ENCODE data around the gene DMPK. TPM values are rescaled to one million over a fixed set of nuclear protein-coding genes. Genes with fewer than 3 reads are reported as not detected.

The DMPK gene
- total and polyA plus RNA-seq, 2 experiments from 2014 or later = 9.8 to 24.0 TPM

DNA sequence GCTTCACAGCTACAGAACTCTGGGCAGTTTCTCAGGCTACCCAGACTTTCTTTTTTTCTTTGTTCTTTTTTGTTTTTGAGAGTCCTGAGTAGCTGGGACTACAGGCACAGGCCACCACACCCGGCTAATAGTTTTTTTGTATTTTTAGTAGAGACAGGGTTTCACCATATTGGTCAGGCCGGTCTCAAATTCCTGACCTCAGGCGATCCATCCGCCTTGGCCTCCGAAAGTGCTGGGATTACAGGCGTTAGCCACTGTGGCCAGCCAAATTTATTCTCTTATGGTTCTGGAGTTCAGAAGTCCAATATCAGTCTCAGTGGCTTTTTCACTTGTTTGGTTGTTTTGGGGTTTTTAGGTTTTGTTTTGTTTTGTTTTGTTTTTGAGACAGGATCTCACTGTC is 36.7 kb downstream of the DMPK start:
- H3K36me3 Mint-ChIP-seq (ENCODE audit: low read depth) = no peaks in the 10 kb centered on the region
- no peaks in the 10 kb centered on the region for H3K9me2 ChIP-seq (ENCODE audit: insufficient read depth)
- ATAC-seq (no peak), DNase-seq (ENCODE audit: low spot score) (no peak)
- no peak overlapping the region for H3K27ac ChIP-seq (ENCODE audit: low read depth)
- no peaks in the 10 kb centered on the region for H3K79me2 ChIP-seq (replicated peaks; ENCODE audit: insufficient read depth)
- H4K20me1 ChIP-seq (replicated peaks; ENCODE audit: insufficient read depth) = no peaks in the 10 kb centered on the region
- no peaks in the 10 kb centered on the region; the same call in 1 of the 2 replicates for H3K4me1 ChIP-seq (ENCODE audit: insufficient read depth)
- H3F3A ChIP-seq (replicated peaks; ENCODE audit: low read depth) = 0 out of 2 replicates have a peak, but pooled peaks cover 7% of the 10 kb centered on the region
- no peaks in the 10 kb centered on the region for H3K27me3 ChIP-seq (ENCODE audit: insufficient read depth)
- H3K27me3 Mint-ChIP-seq (ENCODE audit: insufficient read depth, low read depth, poor library complexity) = peaks cover 8% of the 10 kb centered on the region
- H2AFZ ChIP-seq = peak overlapping the region; percentile 90
- no peaks in the 10 kb centered on the region; the same call in 2 of the 3 replicates for H3K4me1 Mint-ChIP-seq
- TF ChIP-seq NANOG (IDR thresholded peaks at IDR 0.05; ENCODE audit: borderline replicate concordance) (no peak), ZNF331 (CRISPR knock-in tag; IDR thresholded peaks at IDR 0.05; ENCODE audit: low read depth) (no peak), EZH2 (IDR thresholded peaks at IDR 0.05; ENCODE audit: low read depth, unreplicated experiment) (no peak), ZNF462 (CRISPR knock-in tag; IDR thresholded peaks at IDR 0.05) (no peak), CTCF (conservative IDR thresholded peaks at IDR 0.05; ENCODE audit: low read depth in 2 of 2) (no peak), STAT1 (IDR thresholded peaks at IDR 0.05; ENCODE audit: unreplicated experiment) (no peak), ZNF114 (CRISPR knock-in tag; IDR thresholded peaks at IDR 0.05) (no peak), CREB1 (CRISPR knock-in tag; IDR thresholded peaks at IDR 0.05; ENCODE audit: low read depth) (no peak), EZH2phosphoT487 (IDR thresholded peaks at IDR 0.05; ENCODE audit: unreplicated experiment) (no peak)
- TF ChIP-seq, protein P1, sequence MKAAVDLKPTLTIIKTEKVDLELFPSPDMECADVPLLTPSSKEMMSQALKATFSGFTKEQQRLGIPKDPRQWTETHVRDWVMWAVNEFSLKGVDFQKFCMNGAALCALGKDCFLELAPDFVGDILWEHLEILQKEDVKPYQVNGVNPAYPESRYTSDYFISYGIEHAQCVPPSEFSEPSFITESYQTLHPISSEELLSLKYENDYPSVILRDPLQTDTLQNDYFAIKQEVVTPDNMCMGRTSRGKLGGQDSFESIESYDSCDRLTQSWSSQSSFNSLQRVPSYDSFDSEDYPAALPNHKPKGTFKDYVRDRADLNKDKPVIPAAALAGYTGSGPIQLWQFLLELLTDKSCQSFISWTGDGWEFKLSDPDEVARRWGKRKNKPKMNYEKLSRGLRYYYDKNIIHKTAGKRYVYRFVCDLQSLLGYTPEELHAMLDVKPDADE (IDR thresholded peaks at IDR 0.05) = no peak
- TF ChIP-seq, protein P2, sequence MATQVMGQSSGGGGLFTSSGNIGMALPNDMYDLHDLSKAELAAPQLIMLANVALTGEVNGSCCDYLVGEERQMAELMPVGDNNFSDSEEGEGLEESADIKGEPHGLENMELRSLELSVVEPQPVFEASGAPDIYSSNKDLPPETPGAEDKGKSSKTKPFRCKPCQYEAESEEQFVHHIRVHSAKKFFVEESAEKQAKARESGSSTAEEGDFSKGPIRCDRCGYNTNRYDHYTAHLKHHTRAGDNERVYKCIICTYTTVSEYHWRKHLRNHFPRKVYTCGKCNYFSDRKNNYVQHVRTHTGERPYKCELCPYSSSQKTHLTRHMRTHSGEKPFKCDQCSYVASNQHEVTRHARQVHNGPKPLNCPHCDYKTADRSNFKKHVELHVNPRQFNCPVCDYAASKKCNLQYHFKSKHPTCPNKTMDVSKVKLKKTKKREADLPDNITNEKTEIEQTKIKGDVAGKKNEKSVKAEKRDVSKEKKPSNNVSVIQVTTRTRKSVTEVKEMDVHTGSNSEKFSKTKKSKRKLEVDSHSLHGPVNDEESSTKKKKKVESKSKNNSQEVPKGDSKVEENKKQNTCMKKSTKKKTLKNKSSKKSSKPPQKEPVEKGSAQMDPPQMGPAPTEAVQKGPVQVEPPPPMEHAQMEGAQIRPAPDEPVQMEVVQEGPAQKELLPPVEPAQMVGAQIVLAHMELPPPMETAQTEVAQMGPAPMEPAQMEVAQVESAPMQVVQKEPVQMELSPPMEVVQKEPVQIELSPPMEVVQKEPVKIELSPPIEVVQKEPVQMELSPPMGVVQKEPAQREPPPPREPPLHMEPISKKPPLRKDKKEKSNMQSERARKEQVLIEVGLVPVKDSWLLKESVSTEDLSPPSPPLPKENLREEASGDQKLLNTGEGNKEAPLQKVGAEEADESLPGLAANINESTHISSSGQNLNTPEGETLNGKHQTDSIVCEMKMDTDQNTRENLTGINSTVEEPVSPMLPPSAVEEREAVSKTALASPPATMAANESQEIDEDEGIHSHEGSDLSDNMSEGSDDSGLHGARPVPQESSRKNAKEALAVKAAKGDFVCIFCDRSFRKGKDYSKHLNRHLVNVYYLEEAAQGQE (IDR thresholded peaks at IDR 0.05; ENCODE audit: unreplicated experiment) = no peak
- no peaks in the 10 kb centered on the region for H3K9me3 Mint-ChIP-seq
- no peak overlapping the region for H3K4me3 Mint-ChIP-seq
- no peaks in the 10 kb centered on the region for H3K36me3 ChIP-seq (ENCODE audit: insufficient read depth)
- 0 out of 2 replicates have a peak overlapping the region, but pooled peaks have one; percentile 14 for H3K4me2 ChIP-seq
- no peak overlapping the region for H3K4me3 ChIP-seq
- no peak overlapping the region for H3K27ac Mint-ChIP-seq

All from GM23338 (cell line).